Measurements from ENCODE around the gene GSTT4.

GRCh38 chr22:24007253-24008021 is 2.2 kb upstream of the GSTT4 start:
- no peak for TF ChIP-seq POLR2AphosphoS5 (IDR thresholded peaks at IDR 0.05; ENCODE audit: borderline replicate concordance, low read depth, low read length)
- no peak for TF ChIP-seq EZH2 (IDR thresholded peaks at IDR 0.05)
- no peak for TF ChIP-seq FOXP2 (optimal IDR thresholded peaks at IDR 0.05; ENCODE audit: control extremely low read depth, extremely low read length, insufficient read depth)

Data from SK-N-MC (cell line).